GM21619 (cell line): Measurements from ENCODE around the gene TMEM225B.
"Not testable (repeated sequence)": the region's sequence is repeated elsewhere in the genome, so short reads cannot be mapped to it uniquely, and the experiment has no call there.

Source experiments
- ATAC-seq: cut with Tn5 transposase; IDR thresholded peaks from one replicate; pipeline ENCODE4 v1.9.1; 2021; ENCODE audit not compliant: unreplicated experiment

The TMEM225B gene

GRCh38 chr7:99623091-99623693, 25.1 kb downstream of the TMEM225B start:
- ATAC-seq, result no peak

GRCh38 chr7:99623702-99624447, 25.8 kb downstream of the TMEM225B start:
- no peak for ATAC-seq

GRCh38 chr7:99624484-99624883, 26.4 kb downstream of the TMEM225B start:
- ATAC-seq, result no peak

GRCh38 chr7:99625321-99625720, 27.3 kb downstream of the TMEM225B start:
- ATAC-seq, result no peak

DNA sequence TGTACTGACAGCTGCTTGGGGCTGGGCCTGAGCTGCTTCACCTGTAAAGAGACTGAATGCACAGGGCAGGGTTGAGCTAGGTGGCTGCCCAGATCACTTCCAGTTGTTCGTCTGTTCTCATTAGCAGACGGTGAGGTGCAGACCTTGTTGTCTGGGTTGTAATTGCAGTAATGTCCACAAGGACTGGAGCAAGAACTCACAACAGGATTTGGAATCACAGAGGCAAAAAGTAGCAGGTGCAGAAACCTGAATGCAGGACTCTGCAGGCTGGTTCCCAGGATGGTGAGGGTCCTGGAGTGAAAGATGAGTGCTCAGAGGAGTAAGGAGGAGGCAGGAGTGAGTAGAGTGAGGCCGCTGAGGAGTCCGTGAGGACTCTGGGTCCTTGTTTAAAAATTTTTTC, 27.9 kb downstream of the TMEM225B start:
- ATAC-seq, result no peak

DNA sequence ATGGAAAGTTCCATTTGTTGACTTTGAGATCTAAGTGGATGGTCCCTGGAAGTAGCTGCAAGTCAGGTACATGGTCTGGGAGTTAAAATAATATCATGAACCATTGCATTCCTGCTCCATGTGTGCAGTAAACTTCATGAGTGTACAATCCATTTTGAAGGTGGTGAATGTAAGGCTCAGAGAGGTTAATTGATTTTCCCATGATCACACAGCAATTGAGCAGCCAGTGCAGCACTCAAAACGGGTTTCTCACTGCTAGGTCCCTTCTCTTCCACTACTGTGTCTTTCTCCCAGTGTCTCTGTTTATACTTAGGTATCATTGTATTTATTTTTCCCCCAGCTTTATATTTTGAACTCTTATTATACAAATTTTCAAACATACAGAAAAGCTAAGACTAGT, 28.6 kb downstream of the TMEM225B start:
- ATAC-seq, result no peak

DNA sequence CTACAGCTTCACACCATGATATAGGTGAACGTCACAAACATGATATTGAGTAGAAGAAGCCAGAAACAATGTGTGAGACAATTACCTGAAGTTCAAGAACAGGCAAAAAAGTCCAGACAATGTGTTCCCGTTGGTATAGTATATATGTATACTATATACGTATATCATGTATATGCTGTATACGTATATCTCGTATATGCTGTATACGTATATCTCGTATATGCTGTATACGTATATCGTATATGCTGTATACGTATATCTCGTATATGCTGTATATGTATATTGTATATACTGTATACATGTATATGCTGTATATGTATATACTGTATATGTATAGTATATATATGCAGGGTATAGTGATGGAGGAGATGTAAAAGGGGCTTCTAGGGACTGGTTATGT, 29.4 kb downstream of the TMEM225B start:
- ATAC-seq, result no peak

DNA sequence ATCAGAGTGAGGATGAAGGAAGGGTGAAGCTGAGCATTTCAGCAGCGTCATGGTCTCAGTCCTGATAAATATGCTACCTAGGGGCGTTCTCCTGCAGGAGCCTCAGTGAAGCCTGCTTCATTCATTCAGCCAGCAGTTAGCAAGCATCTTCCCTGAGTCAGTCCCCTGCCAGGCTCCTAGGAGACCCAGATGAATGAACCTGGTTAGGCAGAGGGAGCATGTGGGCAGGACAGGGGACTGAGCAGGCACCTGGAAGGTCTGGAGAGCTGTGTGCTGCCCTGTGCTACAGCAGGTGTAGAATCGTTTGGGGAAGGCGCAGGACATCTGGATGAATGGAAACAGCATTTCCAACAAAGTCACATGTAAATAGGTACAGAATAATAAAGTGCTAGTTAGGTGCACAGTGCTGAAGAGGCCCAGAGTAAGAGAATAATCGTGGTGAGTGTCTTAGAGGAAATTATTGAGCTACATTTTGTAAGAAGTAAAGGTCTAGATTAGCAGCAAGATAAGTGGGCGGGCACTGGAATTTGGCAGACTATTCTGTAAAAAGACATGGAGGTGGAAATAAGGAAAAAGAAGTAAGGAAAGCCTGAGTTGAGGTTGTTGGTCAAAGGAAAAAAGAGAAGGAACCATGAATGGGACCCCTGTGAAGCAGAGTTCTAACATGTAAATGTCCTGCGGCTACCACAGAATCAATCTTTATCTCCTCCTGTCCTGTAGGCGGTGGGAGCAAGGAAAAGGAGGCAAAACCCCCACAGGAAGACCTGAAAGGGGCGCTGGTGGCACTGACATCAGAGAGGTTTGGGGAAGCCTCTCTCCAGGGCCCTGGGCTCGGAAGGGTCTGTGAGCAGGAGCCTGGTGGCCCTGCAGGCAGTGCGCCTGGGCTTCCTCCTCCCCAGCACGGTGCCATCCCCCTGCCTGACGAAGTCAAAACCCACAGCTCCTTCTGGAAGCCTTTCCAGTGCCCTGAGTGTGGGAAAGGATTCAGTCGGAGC, 30.7 kb downstream of the TMEM225B start:
- no peak for ATAC-seq

DNA sequence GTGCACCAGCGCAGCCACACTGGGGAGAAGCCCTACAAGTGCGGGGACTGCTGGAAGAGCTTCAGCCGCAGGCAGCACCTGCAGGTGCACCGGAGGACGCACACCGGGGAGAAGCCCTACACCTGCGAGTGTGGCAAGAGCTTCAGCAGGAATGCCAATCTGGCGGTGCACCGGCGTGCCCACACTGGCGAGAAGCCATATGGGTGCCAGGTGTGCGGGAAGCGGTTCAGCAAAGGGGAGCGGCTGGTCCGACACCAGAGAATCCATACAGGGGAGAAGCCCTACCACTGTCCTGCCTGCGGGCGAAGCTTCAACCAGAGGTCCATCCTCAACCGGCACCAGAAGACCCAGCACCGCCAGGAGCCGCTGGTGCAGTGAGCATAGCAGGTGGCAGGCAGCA, 31.6 kb downstream of the TMEM225B start:
- no peak for ATAC-seq

GRCh38 chr7:99631295-99632109, 33.4 kb downstream of the TMEM225B start:
- no peak for ATAC-seq

- not testable (repeated sequence) for ATAC-seq
Measured at GRCh38 chr7:99637414-99637813, 39.3 kb downstream of the TMEM225B start.

DNA sequence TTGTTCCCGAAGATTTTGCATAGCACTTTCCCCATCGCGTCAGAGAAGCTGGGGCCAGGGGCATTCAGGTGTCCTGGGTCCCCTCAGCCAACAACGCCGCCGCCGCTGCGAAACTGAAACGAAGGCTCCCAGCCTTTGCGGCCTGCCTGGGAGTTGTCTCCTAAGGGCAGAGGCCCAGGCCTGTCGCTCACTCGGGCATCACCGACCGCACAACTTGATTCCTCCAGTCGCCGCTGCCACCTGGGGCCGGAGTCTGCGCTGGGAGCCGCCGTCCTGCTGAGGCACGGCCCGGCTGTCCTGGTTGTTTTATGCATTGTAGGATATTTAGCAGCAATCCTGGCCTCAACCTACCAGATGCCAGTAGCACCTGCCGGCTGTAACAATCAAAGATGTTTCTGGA, 40.7 kb downstream of the TMEM225B start:
- ATAC-seq, result no peak

GRCh38 chr7:99639267-99639666, 41.2 kb downstream of the TMEM225B start:
- ATAC-seq, result no peak

GRCh38 chr7:99642027-99642426, 44.0 kb downstream of the TMEM225B start:
- no peak for ATAC-seq

DNA sequence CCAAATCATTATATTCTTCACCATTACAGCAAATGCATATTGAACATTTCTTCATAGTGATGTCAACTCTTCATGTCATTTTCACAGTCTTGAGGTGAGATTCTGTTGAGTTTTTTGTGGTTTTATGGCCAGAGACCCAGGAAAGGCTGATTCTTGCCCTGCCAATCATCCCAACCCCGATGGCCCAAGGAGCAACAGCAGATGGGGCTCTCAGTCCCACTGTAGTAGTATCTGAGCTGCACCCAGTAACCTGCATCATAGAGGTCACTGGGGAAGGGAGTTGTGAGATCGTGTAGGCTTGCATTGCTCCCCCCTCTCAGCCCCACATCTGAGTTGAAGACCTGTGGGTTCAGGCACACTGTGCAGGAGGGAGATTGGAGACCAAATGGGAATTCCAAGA, 45.4 kb downstream of the TMEM225B start:
- no peak for ATAC-seq

DNA sequence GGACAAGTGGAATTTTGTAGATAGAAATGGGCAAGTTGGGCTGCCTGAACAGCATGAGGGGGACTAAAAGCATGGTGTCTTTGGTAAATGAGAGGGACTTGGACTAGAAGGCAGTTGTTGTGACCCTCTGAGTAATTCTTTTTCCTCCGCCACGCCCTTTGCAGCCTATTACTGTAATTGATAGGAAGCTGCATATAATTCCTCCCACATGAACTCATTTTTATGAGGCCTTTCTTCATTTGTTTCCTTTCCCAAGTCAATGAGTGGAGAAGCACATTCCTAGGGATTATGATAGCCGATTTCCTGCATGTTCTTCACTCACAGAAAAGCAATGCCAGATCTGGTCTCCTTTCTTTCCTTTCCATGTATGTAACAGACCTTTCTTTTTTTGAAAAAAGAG, 46.4 kb downstream of the TMEM225B start:
- ATAC-seq, result no peak

DNA sequence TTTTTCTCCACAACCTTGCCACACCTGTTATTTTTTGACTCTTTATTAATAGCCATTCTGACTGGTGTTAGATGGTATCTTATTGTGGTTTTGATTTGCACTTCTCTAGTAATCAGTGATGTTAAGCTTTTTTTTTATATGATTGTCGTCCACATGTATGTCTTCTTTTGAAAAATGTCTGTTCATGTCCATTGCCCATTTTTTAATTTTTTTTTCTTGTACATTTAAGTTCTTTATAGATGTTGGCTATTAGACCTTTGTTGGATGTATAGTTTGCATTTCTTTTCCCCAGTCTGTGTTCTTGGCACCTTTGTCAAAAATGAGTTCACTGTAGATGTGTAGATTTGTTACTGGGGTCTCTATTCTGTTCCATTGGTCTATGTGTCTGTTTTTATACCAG, 47.5 kb downstream of the TMEM225B start:
- ATAC-seq, result no peak

DNA sequence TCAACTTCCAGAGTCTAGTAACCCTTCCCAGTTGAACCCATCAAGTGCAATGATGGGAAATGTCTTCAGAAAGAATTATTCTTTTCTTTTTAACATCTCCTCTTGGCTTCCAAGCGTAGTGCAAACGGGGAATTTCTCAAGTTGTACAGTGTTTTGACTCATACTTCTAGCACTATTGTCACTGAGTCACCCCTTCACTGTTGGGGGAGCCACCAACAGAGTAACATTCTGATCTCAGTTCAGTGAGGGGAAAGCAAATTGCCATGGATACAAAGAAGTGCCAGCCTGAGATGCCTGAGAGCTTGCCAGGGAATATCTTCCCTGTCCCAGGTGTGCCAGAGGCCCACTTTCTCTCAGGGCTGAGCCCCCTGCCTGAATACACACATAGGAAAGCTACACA, 50.8 kb downstream of the TMEM225B start:
- no peak for ATAC-seq

DNA sequence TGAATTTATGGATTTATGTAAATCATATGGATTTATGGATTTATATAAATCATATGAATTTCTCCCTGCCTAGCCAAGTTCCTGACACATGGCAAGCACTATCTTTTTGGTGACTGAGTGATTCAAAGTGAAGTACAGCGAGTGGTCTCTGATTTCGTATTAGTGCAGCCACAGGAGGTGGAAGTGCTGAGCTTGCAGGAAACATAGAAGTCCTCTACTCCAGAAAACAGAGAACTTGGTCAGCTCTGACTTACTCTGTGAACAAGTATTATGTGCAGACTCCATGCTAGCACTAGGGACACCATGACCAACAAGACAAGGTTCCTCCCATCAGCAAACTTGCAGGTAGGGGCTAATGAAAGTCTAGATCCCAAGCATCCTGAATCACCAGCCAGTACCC, 53.2 kb downstream of the TMEM225B start:
- ATAC-seq, result no peak

- ATAC-seq, result no peak
Measured at GRCh38 chr7:99652671-99653070, 54.6 kb downstream of the TMEM225B start.

DNA sequence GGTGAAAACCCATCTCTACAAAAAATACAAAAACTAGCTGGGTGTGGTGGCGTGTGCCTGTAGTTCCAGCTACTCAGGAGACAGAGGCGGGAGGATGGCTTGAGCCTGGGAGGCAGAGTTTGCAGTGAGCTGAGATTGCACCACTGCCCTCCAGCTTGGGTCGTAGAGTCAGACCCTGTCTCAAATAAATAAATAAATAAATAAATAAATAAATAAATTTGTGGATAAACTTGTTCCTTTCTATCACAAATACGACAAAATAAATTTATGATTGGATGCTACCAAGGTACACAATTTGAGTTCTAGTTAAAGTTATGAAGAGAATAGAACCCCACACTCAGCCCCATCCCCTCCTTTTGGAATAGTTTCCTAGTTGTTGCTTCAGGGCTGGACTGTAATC, 55.2 kb downstream of the TMEM225B start:
- not testable (repeated sequence) for ATAC-seq
